Common myeloid progenitor, CD34-positive (primary cell): ENCODE results near the gene PREPL.

Source experiments
- CTCF ChIA-PET: fragments of 350-600 bp; sonication (Branson Sonifier 250); formaldehyde crosslinking; loops from one replicate; lab custom pipeline; 2021; ENCODE audit warnings: antibody characterized with exemption; lab: Charles Lee
- POLR2A ChIA-PET: fragments of 350-600 bp; sonication (Branson Sonifier 250); formaldehyde crosslinking; loops from one replicate; lab custom pipeline; 2021; ENCODE audit warnings: antibody characterized with exemption; lab: Charles Lee
- DNase-seq, 3 donors: peaks; one replicate each; pipeline versions ENCODE4 v3.0.0 to v3.0.0-alpha.2; 2013
- H3K27ac ChIP-seq, 2 experiments: 1 replicate in 1 of 2; 2 replicates in 1 of 2; pipeline ENCODE4 v1.7.0; 2013; ENCODE audit warnings: inconsistent platforms in 2 of 2, low read length in 2 of 2, mild to moderate bottlenecking in 2 of 2, low read depth in 1 of 2, moderate library complexity in 1 of 2; ENCODE audit not compliant: severe bottlenecking in 2 of 2, insufficient read depth in 1 of 2, poor library complexity in 1 of 2
- H3K27me3 ChIP-seq, 5 experiments: replicated peaks in 2 of 5; 1 replicate in 3 of 5; 2 replicates in 2 of 5; pipeline versions ENCODE4 v1.6.1 to v1.7.0; 2013; ENCODE audit warnings: low read length in 4 of 5, mild to moderate bottlenecking in 2 of 5, moderate library complexity in 2 of 5, inconsistent platforms in 1 of 5; ENCODE audit not compliant: insufficient read depth in 5 of 5, control insufficient read depth in 4 of 5
- H3K36me3 ChIP-seq, 4 experiments: 1 replicate in 2 of 4; 2 replicates in 2 of 4; pipeline versions ENCODE4 v1.6.1 to v1.7.0; 2013; ENCODE audit warnings: low read length in 3 of 4, control low read depth in 1 of 4, mild to moderate bottlenecking in 1 of 4; ENCODE audit not compliant: control insufficient read depth in 4 of 4, insufficient read depth in 4 of 4
- H3K4me1 ChIP-seq, 4 experiments: 1 replicate in 3 of 4; 2 replicates in 1 of 4; pipeline versions ENCODE4 v1.6.1 to v1.7.1; 2013; ENCODE audit warnings: low read length in 3 of 4, mild to moderate bottlenecking in 3 of 4, control low read depth in 1 of 4, inconsistent platforms in 1 of 4, moderate library complexity in 1 of 4; ENCODE audit not compliant: control insufficient read depth in 4 of 4, insufficient read depth in 4 of 4; ENCODE audit errors: control extremely low read depth in 1 of 4
- H3K4me3 ChIP-seq, 7 experiments: 1 replicate in 4 of 7; 2 replicates in 3 of 7; pipeline versions ENCODE4 v1.5.1 to v1.7.0; 2013; ENCODE audit warnings: mild to moderate bottlenecking in 7 of 7, low read length in 6 of 7, moderate library complexity in 6 of 7, inconsistent platforms in 2 of 7, low read depth in 2 of 7, control low read depth in 1 of 7; ENCODE audit not compliant: insufficient read depth in 4 of 7, control insufficient read depth in 1 of 7; ENCODE audit errors: extremely low read depth in 1 of 7
- H3K9me3 ChIP-seq, 5 experiments: 1 replicate in 4 of 5; 2 replicates in 1 of 5; pipeline versions ENCODE4 v1.6.1 to v1.7.1; 2013; ENCODE audit warnings: low read length in 4 of 5, mild to moderate bottlenecking in 2 of 5, inconsistent platforms in 1 of 5, low read depth in 1 of 5, moderate library complexity in 1 of 5; ENCODE audit not compliant: control insufficient read depth in 4 of 5, insufficient read depth in 2 of 5; ENCODE audit errors: control extremely low read depth in 1 of 5
- WGBS: methylation state at CpG from one replicate; pipeline ENCODE4 v1.1.5; 2013; ENCODE audit not compliant: insufficient coverage; 5-methylcytosine and 5-hydroxymethylcytosine counted together

The PREPL gene

DNA sequence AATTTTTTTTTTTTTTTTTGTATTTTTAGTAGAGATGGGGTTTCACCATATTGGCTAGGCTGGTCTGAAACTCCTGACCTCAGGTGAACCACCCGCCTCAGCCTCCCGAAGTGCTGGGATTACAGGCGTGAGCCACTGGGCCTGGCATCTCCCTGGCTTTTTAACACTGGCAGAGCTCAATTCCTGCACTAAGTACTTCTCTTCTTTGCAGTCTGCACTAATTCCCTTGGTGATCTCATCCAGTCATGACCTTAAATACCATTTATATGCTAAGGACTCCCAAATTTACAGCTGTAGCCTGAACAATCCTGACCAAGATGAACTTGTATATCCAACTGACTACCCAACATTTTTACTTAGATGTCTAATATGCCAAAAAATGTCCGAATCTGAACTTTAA is 10.2 kb downstream of the PREPL start:
- Histone ChIP-seq H3K27ac (no peak overlapping the region), H3K9me3 (no peaks in the 10 kb centered on the region), H3K4me3 (no peak overlapping the region), H3K27me3 (peaks cover 0 to 6% (median 0%) of the 10 kb centered on the region in 5 experiments), H3K36me3 (no peaks in the 10 kb centered on the region), H3K4me1 (no peaks in the 10 kb centered on the region)
- no peak for DNase-seq
- 100% methylated on average over 4 of the region's 4 CpGs for WGBS
- ChIA-PET POLR2A (no interaction called here), CTCF (interaction anchor here (2.8 kb wide), 1 partner anchor 8 kb away, joined by 9 read pairs; no protein-coding TSS in a partner anchor)

DNA sequence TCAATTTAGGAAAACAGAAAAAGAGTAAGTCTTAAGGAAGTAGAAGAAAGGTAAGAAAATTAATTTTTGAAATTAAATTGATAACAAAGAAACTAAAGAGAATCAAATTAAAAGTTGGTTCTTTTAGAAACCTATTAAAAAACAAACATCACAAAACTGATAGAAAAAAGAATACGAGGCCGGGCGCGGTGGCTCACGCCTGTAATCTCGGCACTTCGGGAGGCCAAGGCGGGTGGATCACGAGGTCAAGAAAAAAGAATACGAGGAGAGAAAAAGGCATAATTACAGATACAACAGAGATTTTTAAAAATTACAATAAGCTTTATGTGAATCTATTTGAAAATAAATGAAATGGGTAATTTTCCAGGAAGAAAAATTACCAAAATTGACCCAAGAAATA is 11.8 kb downstream of the PREPL start:
- H3K36me3 ChIP-seq: peaks cover 0 to 3% (median 0%) of the 10 kb centered on the region in 4 experiments
- peaks cover 0 to 3% (median 0%) of the 10 kb centered on the region in 5 experiments for H3K27me3 ChIP-seq
- no peaks in the 10 kb centered on the region for H3K4me1 ChIP-seq
- H3K9me3 ChIP-seq: no peaks in the 10 kb centered on the region
- no CpG with 5 or more reads among the region's 10 CpGs for WGBS
- H3K4me3 ChIP-seq: no peak overlapping the region
- ChIA-PET CTCF (interaction anchor here (0.6 to 3.0 kb wide), 2 partner anchors 12 to 306 kb away, joined by 4 to 11 read pairs; partner anchors contain the start of genes CAMKMT and PREPL), POLR2A (no interaction called here)
- no peak for DNase-seq
- H3K27ac ChIP-seq: no peak overlapping the region

DNA sequence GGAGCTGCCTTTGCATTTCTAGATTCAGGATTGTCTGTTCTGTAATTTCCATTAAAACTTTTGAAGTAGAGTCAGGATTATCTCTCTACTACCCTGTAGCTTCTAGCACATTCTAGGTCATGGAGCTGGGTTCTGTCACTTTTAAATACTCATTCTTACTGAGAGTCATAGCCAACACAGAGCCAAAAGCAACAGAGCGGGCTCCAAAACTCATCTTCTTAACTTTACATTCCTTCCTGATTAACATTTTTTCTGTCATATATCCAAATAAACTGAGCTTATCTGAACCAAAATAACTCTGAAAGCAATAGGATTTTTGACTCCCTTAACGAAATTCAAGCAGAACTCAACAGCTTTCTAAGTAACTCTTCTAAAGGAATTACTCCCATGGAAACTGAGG is 12.9 kb downstream of the PREPL start:
- POLR2A ChIA-PET: no interaction called here

DNA sequence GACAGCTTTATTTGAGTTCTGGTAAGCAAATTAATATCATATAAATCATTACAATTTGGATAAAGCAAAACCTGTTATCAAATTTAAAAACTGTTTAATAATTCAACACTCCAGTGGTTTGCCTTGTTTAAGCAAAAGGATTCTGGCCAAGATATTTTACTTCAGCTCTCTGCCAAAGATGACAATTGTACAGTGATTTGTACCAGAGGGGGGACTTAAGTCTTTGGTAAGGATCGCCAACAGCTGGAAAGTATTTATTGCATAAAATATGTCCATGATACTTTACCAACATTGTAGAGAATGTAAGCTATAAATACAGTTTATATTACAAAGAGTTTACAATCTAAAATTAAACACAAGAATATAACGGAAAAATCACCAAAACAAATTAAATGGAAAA is 13.8 kb downstream of the PREPL start:
- no peak overlapping the region for H3K27ac ChIP-seq
- WGBS: no CpG with 5 or more reads among the region's 2 CpGs
- no peak overlapping the region for H3K4me3 ChIP-seq
- H3K27me3 ChIP-seq: no peaks in the 10 kb centered on the region
- H3K36me3 ChIP-seq: peaks cover 0 to 3% (median under 1%) of the 10 kb centered on the region in 4 experiments
- DNase-seq: no peak
- no peaks in the 10 kb centered on the region for H3K9me3 ChIP-seq
- CTCF ChIA-PET: interaction anchor here (0.8 to 3.0 kb wide), 3 partner anchors 8 to 36 kb away, joined by 3 to 11 read pairs (median 3); partner anchors contain the start of genes CAMKMT and PREPL
- POLR2A ChIA-PET: no interaction called here
- no peaks in the 10 kb centered on the region for H3K4me1 ChIP-seq

More for the DNA sequence above, 12.9 kb downstream of the PREPL start:
- Histone ChIP-seq H3K27me3 (no peaks in the 10 kb centered on the region), H3K4me3 (no peak overlapping the region), H3K36me3 (peaks cover 0 to 3% (median 0%) of the 10 kb centered on the region in 4 experiments), H3K4me1 (no peaks in the 10 kb centered on the region), H3K9me3 (no peaks in the 10 kb centered on the region), H3K27ac (no peak overlapping the region)
- CTCF ChIA-PET: interaction anchor here (0.9 to 3.0 kb wide), 3 partner anchors 10 to 304 kb away, joined by 3 to 11 read pairs (median 3); partner anchors contain the start of genes CAMKMT and PREPL
- DNase-seq: no peak
- WGBS: 100% methylated on average over 1 of the region's 2 CpGs

DNA sequence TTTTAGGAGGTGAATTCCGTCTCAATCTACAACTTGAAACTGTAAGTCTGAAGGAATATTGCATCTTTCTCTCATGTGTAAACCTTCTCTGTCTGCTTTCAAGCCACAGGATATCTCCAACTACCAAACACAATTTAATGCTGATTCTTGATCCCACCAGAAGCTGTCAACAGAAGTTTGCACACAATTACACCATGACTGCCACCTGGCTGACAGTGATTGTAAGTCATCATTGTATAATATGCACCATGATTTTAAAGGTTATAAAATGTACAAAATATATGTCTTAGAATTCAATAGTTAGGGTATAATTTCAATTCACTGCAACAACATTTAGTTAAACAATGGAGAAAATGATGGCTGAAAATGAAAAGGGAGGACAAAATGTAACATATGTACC is 18.4 kb downstream of the PREPL start:
- CTCF ChIA-PET: interaction anchor here (0.7 to 2.5 kb wide), 13 partner anchors 10 to 299 kb away, joined by 3 to 23 read pairs (median 4); no protein-coding TSS in a partner anchor
- POLR2A ChIA-PET: interaction anchor here (0.6 kb wide), 1 partner anchor 733 kb away, joined by 3 read pairs; no protein-coding TSS in a partner anchor
- Histone ChIP-seq H3K27me3 (no peaks in the 10 kb centered on the region), H3K27ac (no peak overlapping the region), H3K9me3 (no peaks in the 10 kb centered on the region), H3K4me3 (no peak overlapping the region), H3K4me1 (no peaks in the 10 kb centered on the region), H3K36me3 (peaks cover 5 to 17% (median 8%) of the 10 kb centered on the region in 4 experiments)
- DNase-seq: peak; percentile 45 to 73 (median 71)
- no CpG with 5 or more reads among the region's 1 CpG for WGBS

DNA sequence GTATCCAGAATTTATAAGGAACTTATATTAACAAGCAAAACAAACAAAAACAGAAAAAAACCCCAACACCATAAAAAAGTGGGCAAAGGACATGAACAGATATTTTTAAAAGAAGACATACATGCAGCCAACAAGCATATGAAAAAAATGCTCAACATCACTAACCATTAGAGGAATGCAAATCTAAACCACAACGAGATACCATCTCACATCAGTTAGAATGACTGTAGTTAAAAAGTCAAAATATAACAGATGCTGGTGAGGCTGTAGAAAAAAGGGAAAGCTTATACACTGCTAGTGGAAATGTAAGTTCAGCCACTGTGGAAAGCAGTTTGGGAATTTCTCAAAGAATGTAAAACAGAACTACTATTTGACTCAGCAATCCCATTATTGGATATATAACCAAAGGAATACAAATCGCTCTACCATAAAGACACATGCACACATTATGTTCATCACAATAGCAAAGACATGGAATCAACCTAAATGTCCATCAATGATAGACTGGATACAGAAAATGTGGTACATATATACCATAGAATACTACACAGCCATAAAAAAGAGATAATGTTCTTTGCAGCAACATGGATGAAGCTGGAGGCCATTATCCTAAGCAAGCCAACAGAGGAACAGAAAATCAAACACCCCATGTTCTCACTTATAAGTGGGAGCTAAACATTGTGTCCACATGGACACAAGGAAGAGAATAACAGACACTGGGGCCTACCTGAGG is 25.3 kb downstream of the PREPL start:
- H3K36me3 ChIP-seq: peaks cover 10 to 36% (median 15%) of the 10 kb centered on the region in 4 experiments
- POLR2A ChIA-PET: no interaction called here
- no peak overlapping the region for H3K4me3 ChIP-seq
- WGBS: no CpG with 5 or more reads among the region's 2 CpGs
- peaks cover 0 to 2% (median 0%) of the 10 kb centered on the region in 5 experiments for H3K9me3 ChIP-seq
- H3K27ac ChIP-seq: no peak overlapping the region
- no peak for DNase-seq
- H3K27me3 ChIP-seq: no peaks in the 10 kb centered on the region
- no peaks in the 10 kb centered on the region for H3K4me1 ChIP-seq
- CTCF ChIA-PET: interaction anchor here (1.0 kb wide), 1 partner anchor 292 kb away, joined by 3 read pairs; no protein-coding TSS in a partner anchor

DNA sequence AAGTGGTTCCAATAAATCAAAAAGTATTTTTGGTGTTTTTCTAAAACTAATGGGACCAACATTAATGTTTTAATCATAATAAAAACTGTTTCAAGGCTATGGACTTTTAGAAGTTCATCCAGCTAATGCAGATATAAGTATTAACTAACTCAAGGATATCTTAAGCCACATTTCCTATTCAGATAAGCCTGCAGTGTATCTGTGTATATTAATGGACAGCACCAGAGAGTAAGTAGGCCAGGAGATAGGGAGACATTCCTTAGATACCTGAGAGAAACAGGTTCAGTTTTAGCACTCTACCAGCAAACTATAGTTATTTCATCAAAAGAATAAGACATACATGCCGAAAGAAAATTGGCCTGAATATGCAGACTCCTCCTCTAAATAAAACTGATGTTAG is 27.3 kb downstream of the PREPL start:
- ChIA-PET CTCF (interaction anchor here (1.9 kb wide), 1 partner anchor 245 kb away, joined by 6 read pairs; no protein-coding TSS in a partner anchor), POLR2A (no interaction called here)
- no peak overlapping the region for H3K27ac ChIP-seq
- H3K9me3 ChIP-seq: peaks cover 0 to 2% (median 0%) of the 10 kb centered on the region in 5 experiments
- 80% methylated on average over 1 of the region's 1 CpG for WGBS
- no peak overlapping the region for H3K4me3 ChIP-seq
- H3K27me3 ChIP-seq: no peaks in the 10 kb centered on the region
- DNase-seq: no peak
- peaks cover 11 to 36% (median 19%) of the 10 kb centered on the region in 4 experiments for H3K36me3 ChIP-seq
- no peaks in the 10 kb centered on the region for H3K4me1 ChIP-seq
